ENCODE data around the gene SPTBN1.

DNA sequence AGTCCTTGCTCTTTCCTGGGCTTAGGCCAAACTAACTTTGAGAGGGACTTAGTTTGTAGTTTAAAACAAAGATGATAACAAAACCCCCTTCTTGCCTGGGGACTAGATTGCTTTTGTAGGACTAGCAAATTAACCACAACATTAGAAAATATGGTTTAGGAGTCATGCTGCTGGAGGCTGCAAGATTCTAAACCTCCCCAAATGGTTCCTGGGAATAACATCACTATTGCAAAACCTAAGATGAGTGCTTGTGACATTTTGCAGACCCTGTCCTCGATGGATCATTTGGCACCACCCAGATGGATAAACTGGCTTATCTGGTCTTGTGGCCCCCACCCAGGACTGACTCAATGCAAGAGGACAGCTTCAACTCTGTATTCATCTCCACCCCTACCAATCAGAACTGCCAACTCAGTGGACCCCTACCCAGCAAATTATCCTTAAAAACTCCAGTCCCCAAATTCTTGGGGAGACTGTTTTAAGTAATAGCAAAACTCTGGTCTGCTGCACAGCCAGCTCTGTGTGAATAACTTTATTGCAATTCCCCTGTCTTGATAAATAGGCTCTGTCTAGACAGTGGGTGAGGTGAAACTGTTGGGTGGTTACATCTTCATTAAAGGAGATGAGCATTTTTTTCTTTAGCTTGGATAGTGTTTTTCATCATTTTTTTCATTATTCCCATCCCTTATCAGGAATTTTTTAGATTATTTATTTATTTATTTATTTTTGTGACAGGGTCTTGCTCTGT is 58.9 kb downstream of the SPTBN1 start:
- TF ChIP-seq GATA2 (IDR thresholded peaks at IDR 0.05; ENCODE audit: low read depth, low read length) (no peak), GATA3 (IDR thresholded peaks at IDR 0.05; ENCODE audit: low read depth, low read length) (no peak)

Data from SH-SY5Y (cell line).